Skeletal muscle cell (primary cell): ENCODE results near the gene TCEA3.
"Not testable (repeated sequence)": the region's sequence is repeated elsewhere in the genome, so short reads cannot be mapped to it uniquely, and the experiment has no call there.

ENCODE experiments used
- DNase-seq: peaks from one replicate; pipeline ENCODE4 v3.0.0-alpha.2; 2010; ENCODE audit warnings: low read depth
- H3K4me3 ChIP-seq: 2 replicates; pipeline ENCODE4 v1.5.1; 2011; ENCODE audit warnings: low read depth, mild to moderate bottlenecking, control low read depth, low read length, moderate library complexity

The TCEA3 gene

GRCh38 chr1:23374079-23374735 lies 50.3 kb downstream of the TCEA3 start:
- not testable (repeated sequence) for DNase-seq, H3K4me3 ChIP-seq

- no peak for DNase-seq
- H3K4me3 ChIP-seq = no peak overlapping the region
These were observed 52.3 kb downstream of the TCEA3 start for GRCh38 chr1:23371987-23372880.

- H3K4me3 ChIP-seq = peak overlapping the region; percentile 98
- DNase-seq = no peak
These were observed 53.6 kb downstream of the TCEA3 start for GRCh38 chr1:23370709-23371584.

GRCh38 chr1:23370330-23370708 lies 54.2 kb downstream of the TCEA3 start:
- H3K4me3 ChIP-seq = peak overlapping the region; percentile 98
- DNase-seq = no peak

- DNase-seq = peak; percentile 75
- peak within 1 kb of the TSS; percentile 98 for H3K4me3 ChIP-seq
These were observed 55.1 kb downstream of the TCEA3 start, which contains the start of gene ZNF436 for GRCh38 chr1:23369335-23370013. Gene ZNF436, minus strand, starts transcription at chr1:23369836. Its CDS starts 1,831 bp downstream, at chr1:23368005.

GRCh38 chr1:23368562-23369334 lies 55.8 kb downstream of the TCEA3 start:
- peak; percentile 77 for DNase-seq
- peak overlapping the region; percentile 98 for H3K4me3 ChIP-seq

- peak; percentile 96 for DNase-seq
These were observed 56.6 kb downstream of the TCEA3 start for GRCh38 chr1:23367791-23368561.

GRCh38 chr1:23367451-23367790 lies 57.1 kb downstream of the TCEA3 start:
- H3K4me3 ChIP-seq = peak overlapping the region; percentile 98
- no peak for DNase-seq

More at GRCh38 chr1:23367791-23368561, 56.6 kb downstream of the TCEA3 start:
- H3K4me3 ChIP-seq = peak overlapping the region; percentile 98

GRCh38 chr1:23366598-23366997 lies 58.0 kb downstream of the TCEA3 start:
- DNase-seq = no peak
- H3K4me3 ChIP-seq = no peak overlapping the region

GRCh38 chr1:23366146-23366545 lies 58.4 kb downstream of the TCEA3 start:
- DNase-seq = no peak
- H3K4me3 ChIP-seq = no peak overlapping the region

- DNase-seq = no peak
- H3K4me3 ChIP-seq = no peak overlapping the region
These were observed 62.3 kb downstream of the TCEA3 start for GRCh38 chr1:23362218-23362713.

GRCh38 chr1:23358310-23358875 lies 66.2 kb downstream of the TCEA3 start:
- DNase-seq = no peak

GRCh38 chr1:23357138-23357908 lies 67.2 kb downstream of the TCEA3 start:
- no peak for DNase-seq

More at GRCh38 chr1:23358310-23358875, 66.2 kb downstream of the TCEA3 start:
- no peak overlapping the region for H3K4me3 ChIP-seq

GRCh38 chr1:23356471-23357137 lies 67.9 kb downstream of the TCEA3 start:
- no peak for DNase-seq
- no peak overlapping the region for H3K4me3 ChIP-seq

More at GRCh38 chr1:23357138-23357908, 67.2 kb downstream of the TCEA3 start:
- no peak overlapping the region for H3K4me3 ChIP-seq

GRCh38 chr1:23354245-23354644 lies 70.3 kb downstream of the TCEA3 start:
- DNase-seq = no peak
- H3K4me3 ChIP-seq = no peak overlapping the region

- DNase-seq = no peak
- H3K4me3 ChIP-seq = no peak overlapping the region
These were observed 72.4 kb downstream of the TCEA3 start for GRCh38 chr1:23352096-23352695.
